GM12878 (cell line): ENCODE measurements around the gene SLC38A2. TPM values are rescaled to one million over a fixed set of nuclear protein-coding genes. Genes with fewer than 3 reads are reported as not detected.

Experiments
- ATAC-seq: fragments of 200-7000 bp; cut with Tn5 transposase; 3 replicates; pipeline ENCODE4 v1.9.1; 2020; ENCODE audit warnings: mild to moderate bottlenecking, moderate library complexity
- BruUV-seq: library from RNA; stranded (reverse); fragments of 400-500 nt; replicated peaks from 2 replicates; lab custom pipeline; 2021; lab: Mats Ljungman, UMichigan
- CTCF ChIA-PET: fragments of 300-600 bp; sonication (Branson Sonifier 250); formaldehyde crosslinking; extraction: SDS; loops from one replicate; lab custom pipeline; 2021; ENCODE audit warnings: inconsistent platforms; lab: Yijun Ruan, JAX
- POLR2A ChIA-PET: fragments of 350-600 bp; formaldehyde crosslinking; extraction: SDS; loops from one replicate; lab custom pipeline; 2021; ENCODE audit warnings: inconsistent platforms; lab: Charles Lee
- RAD21 ChIA-PET: fragments of 300-600 bp; sonication (Branson Sonifier 250); formaldehyde crosslinking; loops from one replicate; lab custom pipeline; 2023; ENCODE audit warnings: antibody characterized with exemption; ENCODE audit not compliant: unreplicated experiment; lab: Charles Lee
- SMC1A ChIA-PET: fragments of 300-600 bp; sonication (Branson Sonifier 250); formaldehyde crosslinking; loops from one replicate; lab custom pipeline; 2023; ENCODE audit not compliant: unreplicated experiment, uncharacterized antibody; lab: Charles Lee
- DNase-seq: peaks from one replicate; pipeline ENCODE4 v3.0.0-alpha.2; 2011; ENCODE audit warnings: low read depth, low spot score
- FAIRE-seq: peaks from 3 replicates; lab custom pipeline; 2011; peaks lifted over from hg19 to GRCh38; lab: Jason Lieb, UNC
- H2AFZ ChIP-seq: 2 replicates; pipeline ENCODE4 v1.6.0; 2011; ENCODE audit warnings: low read depth, low read length, control low read depth; ENCODE audit not compliant: control insufficient read depth
- H3K27ac ChIP-seq: 2 replicates; pipeline ENCODE4 v1.5.1; 2011; ENCODE audit warnings: control low read depth; ENCODE audit not compliant: control insufficient read depth, insufficient read depth
- H3K27me3 ChIP-seq, 2 experiments: replicated peaks in 1 of 2; 2 replicates each; pipeline versions ENCODE4 v1.6.0 to v1.6.1; 2011; ENCODE audit warnings: low read length in 1 of 2; ENCODE audit not compliant: control insufficient read depth in 2 of 2, insufficient read depth in 2 of 2
- H3K36me3 ChIP-seq, 2 experiments: 2 replicates each; pipeline ENCODE4 v1.5.1; 2011; ENCODE audit warnings: low read length in 1 of 2; ENCODE audit not compliant: control insufficient read depth in 2 of 2, insufficient read depth in 2 of 2
- H3K4me1 ChIP-seq: 2 replicates; pipeline ENCODE4 v1.6.1; 2011; ENCODE audit warnings: mild to moderate bottlenecking, low read length, moderate library complexity, mixed read lengths; ENCODE audit not compliant: control insufficient read depth, insufficient read depth
- H3K4me2 ChIP-seq: 2 replicates; pipeline ENCODE4 v1.6.0; 2011; ENCODE audit warnings: control low read depth; ENCODE audit not compliant: control insufficient read depth, insufficient read depth
- H3K4me3 ChIP-seq: fragments of 200-600 bp; sonication (generic); 2 replicates; pipeline ENCODE4 v1.5.1; 2016
- H3K79me2 ChIP-seq: 2 replicates; pipeline ENCODE4 v1.6.0; 2011; ENCODE audit warnings: low read length; ENCODE audit not compliant: control insufficient read depth, insufficient read depth
- H3K9ac ChIP-seq: 2 replicates; pipeline ENCODE4 v1.8.0; 2011; ENCODE audit warnings: low read length, control low read depth, mixed read lengths; ENCODE audit not compliant: control insufficient read depth, insufficient read depth
- H3K9me3 ChIP-seq: replicated peaks from 3 replicates; pipeline ENCODE4 v1.5.1; 2011; ENCODE audit warnings: mild to moderate bottlenecking, low read length; ENCODE audit not compliant: control insufficient read depth, insufficient read depth
- H4K20me1 ChIP-seq: 2 replicates; pipeline ENCODE4 v1.6.0; 2011; ENCODE audit not compliant: control insufficient read depth, insufficient read depth
- CREM ChIP-seq: IDR thresholded peaks from 2 replicates; pipeline ENCODE4 v1.6.1; 2014; ENCODE audit warnings: antibody characterized with exemption, low read depth
- HDAC2 ChIP-seq: fragments of 200-600 bp; sonication (generic); IDR thresholded peaks from 2 replicates; pipeline ENCODE4 v1.6.1; 2017
- ZBED1 ChIP-seq: IDR thresholded peaks from 2 replicates; pipeline ENCODE4 v1.6.1; 2016; ENCODE audit warnings: borderline replicate concordance
- WGBS: methylation state at CpG from one replicate; pipeline ENCODE4 v1.1.6; 2016; ENCODE audit warnings: low lambda C conversion rate; ENCODE audit not compliant: insufficient replicate concordance, insufficient coverage; ENCODE audit errors: missing lambda C conversion rate; 5-methylcytosine and 5-hydroxymethylcytosine counted together
- in situ Hi-C: fragments of 300-500 bp; cut with MboI; formaldehyde crosslinking; loops from 9 replicates; pipeline ENCODE4 v1.14.3; 2018; ENCODE audit warnings: mixed read lengths
- intact Hi-C: fragments of 100-400 bp; cut with micrococcal nuclease; formaldehyde crosslinking; loops from one replicate; pipeline ENCODE4 v1.14.2; 2022; ENCODE audit not compliant: unreplicated experiment
- polyA plus RNA-seq, 11 experiments: library from polyadenylated mRNA; depleted of rRNA in 4 of 11; unstranded in 6 of 11; stranded (reverse) in 5 of 11; fragments of >200 nt; fragmentation: Nextera tagmentation in 4 of 11; fragmentation: Illumina TruSeq in 1 of 11; extraction: Ambion mirVana in 4 of 11; extraction: Trizol in 1 of 11; gene quantifications; 1 replicate in 1 of 11; 2 replicates in 10 of 11; pipeline versions ENCODE4 v1.2.1 to v1.2.3, GENCODE V29; 2011 to 2016; ENCODE audit warnings: inconsistent platforms in 2 of 11, missing spikeins in 2 of 11, low read depth in 1 of 11
- total RNA-seq, 4 experiments: library from RNA; depleted of rRNA in 3 of 4; stranded (reverse); fragments of >200 nt in 3 of 4; fragmentation: Illumina TruSeq in 1 of 4; extraction: Trizol in 1 of 4; gene quantifications; 2 replicates each; pipeline versions ENCODE4 v1.2.1 to v1.2.3, GENCODE V29; 2013 to 2021

The SLC38A2 gene
- total and polyA plus RNA-seq, 10 of the 15 experiments (the other 5 are each of a cell fraction or from before 2014, with no cell fraction given) = 36.2 to 118 (median 79.8) TPM

GRCh38 chr12:46364300-46364696 lies 8.3 kb downstream of the SLC38A2 start:
- no TSS peak for BruUV-seq
- Histone ChIP-seq H3K79me2 (peaks cover 48% of the 10 kb centered on the region), H4K20me1 (no peaks in the 10 kb centered on the region), H3K36me3 (peaks cover 4 to 58% of the 10 kb centered on the region in 2 experiments), H3K27ac (no peak overlapping the region; the same call in 1 of the 2 replicates), H3K4me1 (peaks cover 36% of the 10 kb centered on the region), H3K4me3 (no peak overlapping the region), H2AFZ (no peak overlapping the region), H3K9ac (no peak overlapping the region), H3K9me3 (no peaks in the 10 kb centered on the region), H3K27me3 (no peaks in the 10 kb centered on the region), H3K4me2 (peak overlapping the region; percentile 38; the same call in 1 of the 2 replicates)
- ChIA-PET RAD21 (interaction anchor here (0.8 to 5.2 kb wide), 5 partner anchors 22 to 297 kb away, joined by 5 to 23 read pairs (median 12); no protein-coding TSS in a partner anchor), SMC1A (interaction anchor here (0.9 to 5.3 kb wide), 14 partner anchors 8 to 297 kb away, joined by 3 to 30 read pairs (median 4); no protein-coding TSS in a partner anchor), POLR2A (interaction anchor here (0.7 to 2.2 kb wide), 2 partner anchors 24 to 843 kb away, joined by 4 to 12 read pairs; no protein-coding TSS in a partner anchor), CTCF (interaction anchor here (0.6 to 2.5 kb wide), 14 partner anchors 8 to 416 kb away, joined by 3 to 8 read pairs (median 4); partner anchors contain the start of gene SLC38A1)
- in situ Hi-C loops = no loop called here
- DNase-seq = no peak
- no peak for FAIRE-seq
- TF ChIP-seq HDAC2 (no peak), ZBED1 (0 out of 2 replicates have a peak, but pooled peaks have one; percentile 8)
- ATAC-seq = no peak
- intact Hi-C loops = no loop called here
- 48% methylated on average over 3 of the region's 3 CpGs for WGBS

- no peak for ATAC-seq
- SMC1A ChIA-PET = interaction anchor here (0.6 to 5.3 kb wide), 19 partner anchors 8 to 592 kb away, joined by 3 to 30 read pairs (median 4); no protein-coding TSS in a partner anchor
- H3K4me2 ChIP-seq = peak overlapping the region; percentile 38; the same call in 1 of the 2 replicates
- TF ChIP-seq ZBED1 (0 out of 2 replicates have a peak, but pooled peaks have one; percentile 15), CREM (no peak)
- RAD21 ChIA-PET = interaction anchor here (1.3 to 5.2 kb wide), 5 partner anchors 22 to 298 kb away, joined by 3 to 23 read pairs (median 12); no protein-coding TSS in a partner anchor
- no peak for DNase-seq
- H3K4me1 ChIP-seq = peaks cover 36% of the 10 kb centered on the region
- POLR2A ChIA-PET = interaction anchor here (0.7 to 2.2 kb wide), 4 partner anchors 20 to 844 kb away, joined by 3 to 12 read pairs (median 4); no protein-coding TSS in a partner anchor
- no TSS peak for BruUV-seq
- no peaks in the 10 kb centered on the region for H4K20me1 ChIP-seq
- no peak overlapping the region for H3K9ac ChIP-seq
- CTCF ChIA-PET = interaction anchor here (0.6 to 2.5 kb wide), 20 partner anchors 8 to 663 kb away, joined by 3 to 8 read pairs (median 3); partner anchors contain the start of gene SLC38A1
- no peak overlapping the region for H3K4me3 ChIP-seq
- no peak overlapping the region; the same call in 1 of the 2 replicates for H3K27ac ChIP-seq
- in situ Hi-C loops (no loop called here), intact Hi-C loops (no loop called here)
- no peak overlapping the region for H2AFZ ChIP-seq
- no peaks in the 10 kb centered on the region for H3K9me3 ChIP-seq
- 87% methylated on average over 9 of the region's 9 CpGs for WGBS
- peaks cover 6 to 59% of the 10 kb centered on the region in 2 experiments for H3K36me3 ChIP-seq
- H3K79me2 ChIP-seq = peaks cover 42% of the 10 kb centered on the region
- FAIRE-seq = no peak
- H3K27me3 ChIP-seq = no peaks in the 10 kb centered on the region
Measured at GRCh38 chr12:46363582-46364299, 8.8 kb downstream of the SLC38A2 start.
